Stimulated activated CD8-positive, alpha-beta memory T cell treated with anti-CD3 and anti-CD28 coated beads, Interleukin-15, amount 100 ng/mL, for 48 hours (primary cell): ENCODE measurements around the gene CDH12.
"Not testable (repeated sequence)": the region's sequence is repeated elsewhere in the genome, so short reads cannot be mapped to it uniquely, and the experiment has no call there.

Experiments used
- DNase-seq, 2 donors: peaks; one replicate each; pipeline ENCODE4 v3.0.0-alpha.2; 2020; ENCODE audit warnings: low read depth in 2 of 2

CDH12 gene

DNA sequence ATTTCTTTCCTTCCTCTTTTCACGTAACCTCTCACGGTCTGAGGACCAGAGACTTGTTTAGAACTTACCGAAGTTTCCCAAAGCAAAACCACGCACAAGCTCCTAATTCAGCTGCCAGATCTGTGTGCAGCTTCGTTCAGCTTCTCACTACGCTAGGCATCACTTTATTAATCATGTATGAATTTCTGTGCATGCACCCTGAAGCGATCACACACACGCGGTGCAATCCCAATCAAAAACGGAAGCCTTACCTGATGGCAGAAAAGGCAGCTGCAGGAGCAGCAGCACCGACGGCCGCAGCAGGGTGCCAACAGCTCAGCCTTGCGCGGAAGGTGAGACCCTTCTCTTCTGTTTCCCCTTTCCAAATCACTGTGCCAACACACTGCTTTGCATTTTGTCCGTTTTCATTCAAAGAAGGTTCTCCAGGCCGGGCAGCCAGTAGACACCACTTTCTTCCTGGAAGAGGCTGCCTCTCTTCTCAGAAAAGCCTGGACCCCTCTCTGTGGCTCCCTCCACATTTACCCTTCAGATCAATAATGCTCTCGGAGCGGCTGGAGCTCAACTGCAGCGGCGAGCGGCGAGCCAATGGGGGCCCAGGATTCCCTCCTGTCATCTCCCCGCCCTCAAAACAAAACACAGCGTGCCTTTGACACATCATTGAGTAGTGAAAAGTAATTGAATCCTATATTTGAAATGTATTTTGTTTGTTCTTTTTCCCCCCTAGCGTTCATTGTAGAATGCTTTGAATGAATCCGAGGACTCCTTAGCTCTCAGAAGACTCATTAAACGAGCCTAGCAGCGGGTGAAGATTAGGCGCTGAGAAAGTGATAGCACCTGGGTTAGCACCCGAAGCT is at the start of gene CDH12:
TSS of gene CDH12 (minus strand) at position 538 of the 854 bp plus-strand sequence.
- no peak for DNase-seq

DNA sequence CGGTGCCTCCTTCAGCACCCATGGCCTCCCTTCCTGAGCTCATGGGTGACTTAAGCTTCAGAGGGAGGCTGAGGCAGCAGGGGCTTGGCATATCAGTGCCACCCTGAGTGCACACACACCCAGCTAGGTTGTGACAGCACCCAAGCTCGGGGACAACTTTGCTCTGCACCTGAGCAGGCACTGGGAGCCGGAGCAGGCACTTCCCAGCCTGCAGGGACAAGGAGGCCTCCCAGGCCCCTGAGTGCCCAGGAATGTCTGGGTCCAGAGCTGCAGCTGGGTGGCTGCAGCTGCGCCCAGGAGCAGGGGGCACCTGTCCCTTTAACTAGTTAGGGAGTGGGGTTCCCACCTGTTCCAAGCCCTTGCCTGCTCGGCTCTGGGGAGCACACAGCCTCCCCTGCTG is 48.7 kb upstream of the CDH12 start:
- DNase-seq: no peak

- no peak for DNase-seq
These were observed 47.7 kb upstream of the CDH12 start for GRCh38 chr5:22900801-22901310.

DNA sequence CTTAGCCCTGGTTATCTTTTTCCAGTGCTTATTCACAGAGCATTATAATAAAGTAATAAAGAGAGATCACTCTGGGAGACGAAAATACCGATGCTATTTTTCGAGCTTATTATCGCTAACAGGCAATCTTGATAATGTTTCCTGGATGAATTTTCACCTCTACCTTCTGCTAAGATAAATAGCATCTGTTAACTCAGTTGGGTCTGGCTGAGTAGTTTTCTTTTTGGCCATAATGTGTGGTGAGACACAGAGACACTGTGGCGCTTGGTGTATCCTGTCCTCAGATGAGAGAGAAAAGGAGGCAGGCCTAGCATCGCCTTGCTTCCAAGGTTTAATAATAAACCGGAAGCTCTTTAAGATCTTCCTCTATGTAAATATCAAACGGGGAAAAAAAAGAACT is 46.2 kb upstream of the CDH12 start:
- no peak for DNase-seq

DNA sequence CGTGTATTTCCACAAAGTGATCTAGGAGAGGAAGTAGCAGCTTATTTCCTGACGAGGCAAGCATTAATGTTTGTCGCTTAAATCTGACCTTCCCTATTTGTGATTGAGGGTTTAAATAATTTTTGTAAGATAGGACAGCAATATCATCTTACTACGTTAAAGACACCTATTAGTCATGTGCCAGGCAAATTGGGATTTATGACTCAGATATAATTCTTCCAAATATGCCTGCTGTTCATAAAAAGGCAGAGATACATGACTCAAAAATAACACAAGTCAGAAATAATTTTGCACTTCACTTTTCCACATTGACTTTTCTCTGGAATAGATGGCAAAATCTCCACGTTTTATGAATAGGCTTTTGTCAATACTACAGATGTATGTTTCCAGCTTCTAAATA is 43.0 kb upstream of the CDH12 start:
- DNase-seq: no peak

- DNase-seq: no peak
These were observed 39.3 kb upstream of the CDH12 start for GRCh38 chr5:22892441-22892840.

GRCh38 chr5:22889720-22890119 is 36.6 kb upstream of the CDH12 start:
- DNase-seq: no peak

- no peak for DNase-seq
These were observed 34.4 kb upstream of the CDH12 start for GRCh38 chr5:22887566-22887965.

DNA sequence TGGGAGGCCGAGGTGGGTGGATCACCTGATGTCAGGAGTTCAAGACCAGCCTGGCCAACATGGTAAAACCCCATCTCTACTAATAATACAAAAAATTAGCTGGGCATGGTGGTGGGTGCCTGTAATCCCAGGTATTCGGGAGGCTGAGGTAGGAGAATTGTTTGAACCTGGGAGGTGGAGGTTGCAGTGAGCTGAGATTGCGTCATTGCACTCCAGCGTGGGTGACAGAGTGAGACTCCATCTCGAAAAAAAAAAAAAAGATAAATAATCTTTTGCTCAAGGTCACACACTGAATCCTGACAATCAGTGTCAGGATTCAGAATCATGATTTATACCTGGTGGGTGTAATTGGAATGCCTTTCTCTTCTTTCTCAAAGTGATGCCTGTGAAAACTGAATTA is 5.8 kb upstream of the CDH12 start:
- DNase-seq: not testable (repeated sequence)

DNA sequence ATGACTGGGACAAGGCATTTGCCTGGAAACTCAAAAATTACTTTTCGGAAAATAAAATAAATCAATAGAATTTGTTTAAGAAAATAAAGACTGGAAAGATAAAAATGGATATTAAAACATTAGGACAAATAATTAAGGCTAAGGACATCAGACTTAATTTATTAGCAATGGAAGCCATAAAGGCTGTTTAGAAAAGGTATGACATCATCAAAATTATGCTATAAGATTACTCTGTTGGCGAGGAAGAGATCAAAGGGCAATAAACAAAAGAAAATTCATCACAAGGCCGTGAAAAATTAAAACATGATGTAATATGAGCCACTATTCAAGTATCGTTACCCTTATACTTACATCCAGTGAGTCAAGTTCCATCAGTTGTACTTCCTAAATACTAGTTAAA is 2.7 kb upstream of the CDH12 start:
- no peak for DNase-seq

DNA sequence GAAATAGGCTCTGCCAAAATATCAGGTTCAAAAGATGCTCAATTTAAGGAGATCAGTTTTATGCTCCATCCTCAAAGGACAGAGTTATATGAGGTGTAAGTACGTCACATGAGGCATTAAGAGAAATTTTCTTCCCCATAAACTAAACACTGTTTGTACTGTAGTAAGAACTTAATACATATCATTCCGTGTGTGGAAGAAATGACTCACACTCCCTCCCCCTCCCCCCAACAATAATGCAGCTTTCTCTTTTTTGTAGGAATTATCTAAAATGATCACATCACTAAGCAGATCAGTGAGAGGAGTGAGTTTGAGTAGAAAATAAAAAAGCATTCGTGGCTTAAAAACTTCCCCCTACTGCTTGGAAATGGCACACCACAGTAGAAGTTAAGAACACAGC is 2.2 kb downstream of the CDH12 start:
- DNase-seq: no peak

DNA sequence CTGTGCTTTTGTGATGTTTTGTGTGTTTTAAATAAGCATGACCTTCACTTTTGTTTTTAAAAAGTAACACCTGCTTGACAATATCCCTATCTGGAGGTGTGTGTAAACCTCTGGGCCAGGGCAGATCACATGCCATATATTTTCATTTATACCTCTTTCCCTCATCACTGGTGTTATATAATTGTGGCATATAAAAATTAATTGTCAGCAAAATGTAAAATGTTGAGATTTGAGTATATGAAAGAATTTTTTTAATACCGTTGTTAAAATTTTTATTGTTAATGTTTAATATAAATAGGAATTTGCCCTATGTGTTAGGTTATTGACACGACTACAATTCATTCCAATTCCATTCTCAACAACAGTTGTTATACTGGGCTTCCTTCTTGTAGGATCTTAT is 6.5 kb downstream of the CDH12 start:
- DNase-seq: no peak

DNA sequence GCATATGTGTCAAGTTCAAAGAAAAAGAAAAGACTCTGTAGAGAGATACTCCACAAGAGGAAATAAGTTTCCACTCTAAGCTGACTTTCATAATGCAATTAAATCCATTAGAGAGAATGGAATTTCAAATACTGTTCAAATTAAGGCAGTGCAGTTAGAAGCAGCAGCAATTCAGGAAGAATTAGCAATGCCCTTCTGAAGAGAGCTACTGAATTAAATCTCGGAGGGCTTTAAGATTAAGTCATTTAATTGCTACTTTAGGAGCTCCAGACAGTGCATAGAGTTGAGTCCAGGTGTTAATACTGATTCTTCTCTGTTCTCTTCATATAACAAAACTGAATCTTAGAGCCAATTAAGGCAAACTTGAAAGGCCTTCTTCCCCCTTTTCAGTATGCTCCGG is 8.5 kb downstream of the CDH12 start:
- DNase-seq: no peak

DNA sequence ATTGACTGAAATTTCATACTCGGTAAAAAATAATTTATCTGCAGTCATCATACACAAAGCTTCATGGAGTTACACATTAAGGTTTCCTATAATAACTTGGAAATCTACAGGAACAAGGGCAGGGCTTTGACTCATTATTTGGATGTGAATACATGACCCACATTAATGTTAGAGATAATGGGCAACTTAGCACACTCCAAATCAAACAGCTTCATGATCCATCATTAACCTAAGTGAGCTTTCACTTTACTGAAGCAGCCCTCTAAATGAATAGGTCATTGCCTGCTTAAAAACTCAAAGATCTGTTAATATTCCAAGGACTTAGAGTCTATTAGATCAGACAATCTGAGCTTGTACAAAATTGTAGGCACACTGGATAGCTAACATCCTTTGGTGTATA is 9.0 kb downstream of the CDH12 start:
- no peak for DNase-seq

DNA sequence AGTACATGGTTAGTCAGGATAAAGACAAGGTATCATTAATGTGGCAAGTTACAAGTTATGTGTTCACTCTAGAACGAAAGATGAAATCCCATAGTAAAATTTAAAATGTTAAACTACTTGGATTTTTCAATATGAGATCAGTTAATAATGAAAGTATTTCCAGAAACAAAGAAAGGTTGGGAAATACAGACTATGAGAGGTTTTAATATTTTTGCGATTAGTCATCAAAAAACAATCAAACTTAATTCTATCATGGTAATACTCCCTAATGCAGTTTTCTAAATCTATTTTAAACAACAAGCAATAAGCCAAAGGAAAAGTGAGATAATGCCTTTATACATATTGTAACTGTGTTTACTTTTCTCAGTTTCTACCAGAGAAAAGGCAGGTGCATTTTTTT is 10.6 kb downstream of the CDH12 start:
- DNase-seq: no peak

DNA sequence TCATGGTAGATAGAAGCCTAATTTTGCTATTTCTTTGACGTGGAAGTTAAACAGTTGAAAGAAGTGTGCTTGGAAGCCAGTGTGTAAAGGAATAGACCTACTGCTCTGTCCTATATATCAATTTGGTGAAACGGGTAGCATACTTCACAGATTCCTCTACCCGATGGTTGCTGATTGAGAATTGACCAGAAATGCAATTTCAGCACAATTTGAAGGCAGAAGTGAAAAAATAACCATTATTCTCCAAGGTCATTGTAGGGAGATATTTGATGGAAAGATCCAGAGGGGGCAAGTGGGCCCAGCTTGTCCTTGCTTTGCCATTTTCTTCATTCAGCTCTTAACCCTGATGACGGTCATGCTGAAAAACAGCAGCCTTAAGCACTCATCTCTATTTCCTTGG is 15.3 kb downstream of the CDH12 start:
- no peak for DNase-seq

DNA sequence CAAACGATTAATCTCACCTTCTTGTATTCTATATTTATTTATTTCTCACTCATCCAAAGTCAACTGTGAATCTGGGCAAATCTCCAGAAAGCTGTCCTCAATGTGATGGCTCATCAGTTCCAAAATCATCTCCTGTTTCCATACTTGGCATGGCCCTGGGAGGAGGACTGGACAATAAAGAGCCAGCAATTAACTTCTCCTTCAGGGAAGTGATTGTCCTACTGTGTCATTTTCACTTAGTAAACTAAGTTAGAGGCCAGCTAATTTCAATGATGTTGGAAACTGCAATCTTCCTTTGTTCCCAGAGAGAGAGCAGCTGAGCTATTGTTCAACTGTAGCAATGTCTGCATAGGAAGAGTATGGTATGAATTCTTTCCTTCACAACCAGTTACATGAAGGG is 17.5 kb downstream of the CDH12 start:
- no peak for DNase-seq

GRCh38 chr5:22793463-22793862 is 59.7 kb downstream of the CDH12 start:
- no peak for DNase-seq

- no peak for DNase-seq
These were observed 65.3 kb downstream of the CDH12 start for GRCh38 chr5:22787807-22788206.

GRCh38 chr5:22787398-22787797 is 65.7 kb downstream of the CDH12 start:
- no peak for DNase-seq

DNA sequence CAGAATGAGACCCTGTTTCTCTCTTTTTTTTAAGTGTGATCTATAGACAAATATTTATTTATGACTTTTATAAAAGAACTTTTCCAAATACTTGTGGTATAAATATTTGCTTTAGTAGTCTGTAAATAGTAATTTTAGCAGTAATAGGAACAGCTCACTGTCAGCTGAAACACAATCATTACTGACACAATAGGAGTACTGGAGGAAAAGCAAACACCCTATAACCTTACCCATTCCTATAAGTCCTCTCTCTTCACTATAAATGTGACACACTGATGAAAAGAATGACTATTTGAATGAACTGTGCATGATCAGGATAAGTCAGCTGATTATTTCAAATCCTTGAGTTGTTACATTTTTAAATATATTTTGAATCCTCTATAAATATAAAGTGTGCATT is 72.4 kb downstream of the CDH12 start:
- no peak for DNase-seq

DNA sequence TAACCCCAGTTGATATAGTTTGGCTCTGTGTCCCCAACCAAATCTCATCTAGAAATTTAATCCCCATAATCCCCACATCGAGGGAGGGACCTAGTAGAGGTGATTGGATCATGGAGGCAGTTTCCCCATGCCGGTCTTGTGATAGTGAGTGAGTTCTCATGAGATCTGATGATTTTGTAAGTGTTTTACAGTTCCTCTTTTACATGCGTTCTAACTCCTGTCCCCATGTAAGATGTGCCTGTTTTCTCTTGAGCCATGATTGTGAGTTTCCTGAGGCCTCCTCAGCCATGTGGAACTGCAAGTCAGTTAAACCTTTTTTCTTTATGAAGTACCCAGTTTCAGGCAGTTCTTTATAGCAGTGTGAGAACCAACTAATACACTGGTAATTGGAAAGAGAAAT is 73.6 kb downstream of the CDH12 start:
- DNase-seq: no peak

DNA sequence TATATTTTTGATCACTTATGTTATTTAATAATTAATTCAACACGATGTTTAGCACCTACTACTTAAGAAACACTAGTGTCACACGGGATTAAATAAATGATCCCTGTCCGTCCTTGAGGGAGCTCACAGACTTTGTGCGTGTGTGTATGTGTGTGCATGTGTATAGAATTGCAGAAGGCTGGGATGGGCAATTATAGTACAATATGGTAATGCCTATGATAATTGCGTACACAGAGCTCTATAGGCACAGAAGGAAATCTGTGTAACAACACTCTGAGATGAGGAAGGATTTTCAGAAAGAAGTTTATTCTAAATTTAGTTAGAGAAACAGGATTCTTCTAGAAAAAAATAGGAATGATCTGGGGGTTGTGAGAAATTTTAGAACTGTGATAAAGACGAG is 76.9 kb downstream of the CDH12 start:
- DNase-seq: no peak

DNA sequence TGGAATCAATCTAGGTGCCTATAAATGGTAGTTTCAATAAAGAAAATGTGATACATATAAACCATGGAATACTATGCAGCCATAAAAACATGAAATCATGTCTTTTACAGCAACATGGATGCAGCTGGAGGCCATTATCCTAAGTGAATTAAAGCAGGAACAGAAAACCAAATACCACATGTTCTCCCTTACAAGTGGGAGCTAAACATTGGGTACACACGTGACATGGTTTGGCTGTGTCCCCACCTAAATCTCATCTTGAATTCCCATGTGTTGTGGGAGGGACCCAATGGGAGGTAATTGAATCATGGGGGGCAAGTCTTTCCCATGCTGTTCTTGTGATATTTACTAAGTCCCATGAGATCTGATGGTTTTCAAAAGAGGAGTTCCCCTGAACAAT is 78.9 kb downstream of the CDH12 start:
- not testable (repeated sequence) for DNase-seq
